Glutamatergic neuron (in vitro differentiated cells): ENCODE measurements around the gene OXTR. TPM values are rescaled to one million over a fixed set of nuclear protein-coding genes. Genes with fewer than 3 reads are reported as not detected.

Source experiments
- DNase-seq: peaks from one replicate; pipeline ENCODE4 v3.0.0; 2022
- H3K27ac Mint-ChIP-seq: one replicate; pipeline ENCODE4 v1.8.0; 2020; ENCODE audit warnings: mild to moderate bottlenecking, mixed read lengths, inconsistent platforms; ENCODE audit not compliant: unreplicated experiment
- H3K27me3 Mint-ChIP-seq: one replicate; pipeline ENCODE4 v1.8.0; 2020; ENCODE audit warnings: mild to moderate bottlenecking, moderate library complexity, mixed read lengths, inconsistent platforms; ENCODE audit not compliant: unreplicated experiment
- H3K36me3 Mint-ChIP-seq: one replicate; pipeline ENCODE4 v1.8.0; 2020; ENCODE audit warnings: mild to moderate bottlenecking, mixed read lengths, inconsistent platforms; ENCODE audit not compliant: unreplicated experiment
- H3K4me1 Mint-ChIP-seq: one replicate; pipeline ENCODE4 v1.8.0; 2020; ENCODE audit warnings: mild to moderate bottlenecking, low read depth, mixed read lengths, inconsistent platforms; ENCODE audit not compliant: unreplicated experiment
- H3K4me3 Mint-ChIP-seq: one replicate; pipeline ENCODE4 v1.8.0; 2020; ENCODE audit warnings: mild to moderate bottlenecking, mixed read lengths, inconsistent platforms; ENCODE audit not compliant: unreplicated experiment
- H3K9me3 Mint-ChIP-seq: one replicate; pipeline ENCODE4 v1.8.0; 2020; ENCODE audit warnings: mild to moderate bottlenecking, moderate library complexity, mixed read lengths, inconsistent platforms; ENCODE audit not compliant: unreplicated experiment
- CTCF ChIP-seq: fragments of 200-600 bp; sonication (generic); IDR thresholded peaks from one replicate; pipeline ENCODE4 v1.5.0; 2021; ENCODE audit not compliant: partially characterized antibody, unreplicated experiment
- total RNA-seq: library from RNA; stranded (reverse); fragmentation: NEBNext Ultra II Directional; extraction: Animal tissue kit (Norgen Biotek cat#: 25700); gene quantifications from one replicate; pipeline ENCODE4 v1.2.1, GENCODE V29; 2021; ENCODE audit not compliant: unreplicated experiment

The OXTR gene
- total RNA-seq, 1 donor from 2014 or later, result 4.0 TPM

- TF ChIP-seq CTCF, result no peak
- H3K4me1 Mint-ChIP-seq, result peaks cover 10% of the 10 kb centered on the region
- H3K27me3 Mint-ChIP-seq, result no peaks in the 10 kb centered on the region
- no peak overlapping the region for H3K4me3 Mint-ChIP-seq
- H3K9me3 Mint-ChIP-seq, result peaks cover 4% of the 10 kb centered on the region
- H3K27ac Mint-ChIP-seq, result no peak overlapping the region
- peaks cover 12% of the 10 kb centered on the region for H3K36me3 Mint-ChIP-seq
- DNase-seq, result no peak
These were observed 21.1 kb upstream of the OXTR start for GRCh38 chr3:8790529-8790928.

- Mint-ChIP-seq H3K4me1 (no peaks in the 10 kb centered on the region), H3K27ac (no peak overlapping the region), H3K36me3 (peaks cover 8% of the 10 kb centered on the region), H3K4me3 (no peak overlapping the region), H3K27me3 (no peaks in the 10 kb centered on the region), H3K9me3 (no peaks in the 10 kb centered on the region)
- TF ChIP-seq CTCF, result no peak
- no peak for DNase-seq
These were observed 15.4 kb upstream of the OXTR start for GRCh38 chr3:8784676-8785435.

GRCh38 chr3:8780279-8780678 lies 10.9 kb upstream of the OXTR start:
- Mint-ChIP-seq H3K4me3 (no peak overlapping the region), H3K36me3 (no peaks in the 10 kb centered on the region), H3K27ac (no peak overlapping the region), H3K27me3 (no peaks in the 10 kb centered on the region), H3K9me3 (peaks cover 3% of the 10 kb centered on the region), H3K4me1 (no peaks in the 10 kb centered on the region)
- DNase-seq, result no peak
- no peak for TF ChIP-seq CTCF

GRCh38 chr3:8778475-8778874 lies 9.1 kb upstream of the OXTR start:
- no peak for TF ChIP-seq CTCF
- H3K27ac Mint-ChIP-seq, result no peak overlapping the region
- DNase-seq, result no peak
- H3K36me3 Mint-ChIP-seq, result no peaks in the 10 kb centered on the region
- no peaks in the 10 kb centered on the region for H3K4me1 Mint-ChIP-seq
- no peak overlapping the region for H3K4me3 Mint-ChIP-seq
- peaks cover 3% of the 10 kb centered on the region for H3K9me3 Mint-ChIP-seq
- no peaks in the 10 kb centered on the region for H3K27me3 Mint-ChIP-seq

GRCh38 chr3:8777978-8778267 lies 8.5 kb upstream of the OXTR start:
- Mint-ChIP-seq H3K9me3 (peaks cover 3% of the 10 kb centered on the region), H3K36me3 (no peaks in the 10 kb centered on the region), H3K27ac (no peak overlapping the region), H3K4me3 (no peak overlapping the region), H3K4me1 (no peaks in the 10 kb centered on the region), H3K27me3 (no peaks in the 10 kb centered on the region)
- TF ChIP-seq CTCF, result no peak
- DNase-seq, result no peak
